Neural cell (in vitro differentiated cells): Measurements from ENCODE around the gene UNC5A.

Source experiments
- CTCF ChIP-seq: fragments of 450-650 bp; IDR thresholded peaks from 2 replicates; pipeline ENCODE4 v1.5.1; 2014; ENCODE audit warnings: antibody characterized with exemption, mild to moderate bottlenecking, moderate library complexity; ENCODE audit not compliant: poor library complexity, severe bottlenecking
- EZH2 ChIP-seq: fragments of 200-600, 300-800 bp; shearing (Covaris generic), sonication (generic); IDR thresholded peaks from 2 replicates; pipeline ENCODE4 v1.6.1; 2014; ENCODE audit warnings: antibody characterized with exemption, low read length, borderline replicate concordance, mild to moderate bottlenecking; ENCODE audit not compliant: insufficient read depth, poor library complexity, severe bottlenecking
- MXI1 ChIP-seq: fragments of 450-650 bp; conservative IDR thresholded peaks from 2 replicates; pipeline ENCODE4 v1.6.1; 2014; ENCODE audit warnings: antibody characterized with exemption, mild to moderate bottlenecking; ENCODE audit not compliant: poor library complexity, severe bottlenecking
- POLR2AphosphoS5 ChIP-seq: IDR thresholded peaks from 2 replicates; pipeline ENCODE4 v1.6.1; 2012
- SMC3 ChIP-seq: fragments of 450-650 bp; conservative IDR thresholded peaks from 2 replicates; pipeline ENCODE4 v1.6.1; 2014; ENCODE audit warnings: antibody characterized with exemption, mild to moderate bottlenecking, moderate library complexity; ENCODE audit not compliant: poor library complexity
- TAF1 ChIP-seq: IDR thresholded peaks from 2 replicates; pipeline ENCODE4 v1.6.1; 2012; ENCODE audit warnings: low read depth

- TF ChIP-seq POLR2AphosphoS5 (no peak), CTCF (no peak), EZH2 (no peak), MXI1 (no peak), SMC3 (no peak), TAF1 (no peak)
Observed at GRCh38 chr5:176769911-176770310, 40.4 kb upstream of the UNC5A start.
